ENCODE results near the gene KLHL25. TPM values are rescaled to one million over a fixed set of nuclear protein-coding genes. Genes with fewer than 3 reads are reported as not detected.

The KLHL25 gene
- total and polyA plus RNA-seq, 2 experiments from 2014 or later: 2.0 to 7.1 TPM

- H3K4me2 ChIP-seq (ENCODE audit: unreplicated experiment): no peak overlapping the region
- no peak overlapping the region for H3K4me3 ChIP-seq
- WGBS, 2 experiments (ENCODE audit: low coverage in 1 of 2, low lambda C conversion rate in 2 of 2, missing lambda C conversion rate in 2 of 2): 50% methylated on average over 7 of the region's 7 CpGs
- no peaks in the 10 kb centered on the region for H3K9me3 ChIP-seq (ENCODE audit: low read depth)
- H2AFZ ChIP-seq: no peak overlapping the region
- no peaks in the 10 kb centered on the region for H3K27me3 ChIP-seq (replicated peaks; ENCODE audit: insufficient read depth)
- H3K9ac ChIP-seq: no peak overlapping the region
- DNase-seq: peak; percentile 9
- H4K20me1 ChIP-seq (ENCODE audit: insufficient read depth): no peaks in the 10 kb centered on the region
- no peaks in the 10 kb centered on the region for H3K79me2 ChIP-seq (ENCODE audit: insufficient read depth)
- H3K9me2 ChIP-seq (ENCODE audit: insufficient read depth): no peaks in the 10 kb centered on the region
- in situ Hi-C loops (cut with MboI): no loop called here
- H3K27ac ChIP-seq: no peak overlapping the region
- no peak for TF ChIP-seq EZH2phosphoT487 (IDR thresholded peaks at IDR 0.05; ENCODE audit: insufficient read depth, low read depth)
- TF ChIP-seq EZH2 (IDR thresholded peaks at IDR 0.05; ENCODE audit: insufficient read depth, poor library complexity, severe bottlenecking): no peak
- H3K36me3 ChIP-seq (ENCODE audit: low read depth): no peaks in the 10 kb centered on the region
- no peaks in the 10 kb centered on the region for H3F3A ChIP-seq (ENCODE audit: insufficient read depth)
- peaks cover 12% of the 10 kb centered on the region for H3K4me1 ChIP-seq (ENCODE audit: insufficient read depth)
These were observed 39.7 kb downstream of the KLHL25 start for GRCh38 chr15:85754989-85755388.

- H3F3A ChIP-seq (ENCODE audit: insufficient read depth): peaks cover 5% of the 10 kb centered on the region; the same call in 1 of the 2 replicates
- H3K9me2 ChIP-seq (ENCODE audit: insufficient read depth): no peaks in the 10 kb centered on the region
- H3K9me3 ChIP-seq (ENCODE audit: low read depth): no peaks in the 10 kb centered on the region
- H3K36me3 ChIP-seq (ENCODE audit: low read depth): no peaks in the 10 kb centered on the region
- no peak overlapping the region for H3K4me2 ChIP-seq (ENCODE audit: unreplicated experiment)
- no peaks in the 10 kb centered on the region for H3K27me3 ChIP-seq (replicated peaks; ENCODE audit: insufficient read depth)
- no peaks in the 10 kb centered on the region for H4K20me1 ChIP-seq (ENCODE audit: insufficient read depth)
- WGBS, 2 experiments (ENCODE audit: low coverage in 1 of 2, low lambda C conversion rate in 2 of 2, missing lambda C conversion rate in 2 of 2): 92 to 95% methylated on average over 10 of the region's 10 CpGs
- no peak overlapping the region for H2AFZ ChIP-seq
- H3K79me2 ChIP-seq (ENCODE audit: insufficient read depth): no peaks in the 10 kb centered on the region
- no peak overlapping the region for H3K27ac ChIP-seq
- in situ Hi-C loops (cut with MboI): no loop called here
- peaks cover 22% of the 10 kb centered on the region for H3K4me1 ChIP-seq (ENCODE audit: insufficient read depth)
- H3K4me3 ChIP-seq: no peak overlapping the region
- TF ChIP-seq EZH2phosphoT487 (IDR thresholded peaks at IDR 0.05; ENCODE audit: insufficient read depth, low read depth): no peak
- no peak for TF ChIP-seq EZH2 (IDR thresholded peaks at IDR 0.05; ENCODE audit: insufficient read depth, poor library complexity, severe bottlenecking)
- DNase-seq: no peak
- H3K9ac ChIP-seq: no peak overlapping the region
These were observed 40.8 kb downstream of the KLHL25 start for GRCh38 chr15:85753791-85754452.

- Histone ChIP-seq H3K27ac (no peak overlapping the region), H3K4me3 (no peak overlapping the region), H3K27me3 (replicated peaks; ENCODE audit: insufficient read depth) (no peaks in the 10 kb centered on the region), H3K79me2 (ENCODE audit: insufficient read depth) (no peaks in the 10 kb centered on the region), H3K9me3 (ENCODE audit: low read depth) (no peaks in the 10 kb centered on the region), H4K20me1 (ENCODE audit: insufficient read depth) (no peaks in the 10 kb centered on the region), H3K4me2 (ENCODE audit: unreplicated experiment) (no peak overlapping the region), H2AFZ (no peak overlapping the region), H3K9me2 (ENCODE audit: insufficient read depth) (no peaks in the 10 kb centered on the region), H3K36me3 (ENCODE audit: low read depth) (no peaks in the 10 kb centered on the region), H3K4me1 (ENCODE audit: insufficient read depth) (peaks cover 22% of the 10 kb centered on the region), H3K9ac (no peak overlapping the region), H3F3A (ENCODE audit: insufficient read depth) (peaks cover 10% of the 10 kb centered on the region; the same call in 1 of the 2 replicates)
- DNase-seq: no peak
- TF ChIP-seq EZH2phosphoT487 (IDR thresholded peaks at IDR 0.05; ENCODE audit: insufficient read depth, low read depth): no peak
- TF ChIP-seq EZH2 (IDR thresholded peaks at IDR 0.05; ENCODE audit: insufficient read depth, poor library complexity, severe bottlenecking): no peak
- in situ Hi-C loops (cut with MboI): no loop called here
- 91 to 100% methylated on average over 1 of the region's 1 CpG for whole genome bisulfite sequencing, 2 experiments (ENCODE audit: low coverage in 1 of 2, low lambda C conversion rate in 2 of 2, missing lambda C conversion rate in 2 of 2)
These were observed 41.5 kb downstream of the KLHL25 start for GRCh38 chr15:85753261-85753660.

DNA sequence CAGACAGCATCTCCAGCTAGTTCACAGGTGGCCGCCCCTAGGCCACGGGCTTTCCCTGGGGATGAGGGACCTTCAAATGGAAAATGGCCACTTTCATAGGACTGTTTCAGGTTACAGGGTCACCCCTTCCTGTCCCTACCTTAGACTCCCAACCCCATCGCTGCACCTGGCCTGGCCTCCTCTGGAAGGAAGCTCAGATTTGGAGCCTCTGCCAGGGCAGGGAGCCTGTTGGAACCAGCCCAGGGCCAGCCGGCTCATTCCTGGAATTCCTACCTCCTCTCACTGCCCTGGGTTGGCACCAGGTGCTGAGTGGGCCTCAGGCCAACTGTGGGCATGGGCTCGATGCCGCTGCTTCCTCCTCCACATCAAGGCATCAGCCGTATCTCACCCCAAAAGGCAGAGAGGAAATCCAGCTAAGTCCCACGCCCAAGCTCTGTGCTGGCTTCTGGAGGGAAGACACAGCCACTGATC is 42.2 kb downstream of the KLHL25 start:
- in situ Hi-C loops (cut with MboI): no loop called here
- 89 to 91% methylated on average over 8 of the region's 8 CpGs for WGBS, 2 experiments (ENCODE audit: low coverage in 1 of 2, low lambda C conversion rate in 2 of 2, missing lambda C conversion rate in 2 of 2)
- H3K27me3 ChIP-seq (replicated peaks; ENCODE audit: insufficient read depth): no peaks in the 10 kb centered on the region

More for the DNA sequence above, 42.2 kb downstream of the KLHL25 start:
- no peaks in the 10 kb centered on the region; the same call in 1 of the 2 replicates for H3K36me3 ChIP-seq (ENCODE audit: low read depth)
- no peak overlapping the region for H3K4me3 ChIP-seq
- peaks cover 22% of the 10 kb centered on the region for H3K4me1 ChIP-seq (ENCODE audit: insufficient read depth)
- no peaks in the 10 kb centered on the region for H3K9me2 ChIP-seq (ENCODE audit: insufficient read depth)
- no peaks in the 10 kb centered on the region for H4K20me1 ChIP-seq (ENCODE audit: insufficient read depth)
- H3K9ac ChIP-seq: no peak overlapping the region
- H3K79me2 ChIP-seq (ENCODE audit: insufficient read depth): no peaks in the 10 kb centered on the region
- H3K27ac ChIP-seq: no peak overlapping the region
- no peak overlapping the region for H2AFZ ChIP-seq
- TF ChIP-seq EZH2phosphoT487 (IDR thresholded peaks at IDR 0.05; ENCODE audit: insufficient read depth, low read depth): no peak
- no peak for TF ChIP-seq EZH2 (IDR thresholded peaks at IDR 0.05; ENCODE audit: insufficient read depth, poor library complexity, severe bottlenecking)
- H3K9me3 ChIP-seq (ENCODE audit: low read depth): no peaks in the 10 kb centered on the region
- peaks cover 10% of the 10 kb centered on the region; the same call in 1 of the 2 replicates for H3F3A ChIP-seq (ENCODE audit: insufficient read depth)
- no peak for DNase-seq
- H3K4me2 ChIP-seq (ENCODE audit: unreplicated experiment): no peak overlapping the region
